CD4-positive, alpha-beta T cell (primary cell): ENCODE results near the gene RGS9. TPM values are rescaled to one million over a fixed set of nuclear protein-coding genes. Genes with fewer than 3 reads are reported as not detected.

Experiments used
- ATAC-seq: fragments of 200-7000 bp; cut with Tn5 transposase; one replicate; pipeline ENCODE4 v1.10.0; 2022; ENCODE audit warnings: mild to moderate bottlenecking; ENCODE audit not compliant: poor library complexity
- CTCF ChIA-PET: fragments of 350-600 bp; sonication (Branson Sonifier 250); formaldehyde crosslinking; loops from one replicate; lab custom pipeline; 2021; ENCODE audit warnings: antibody characterized with exemption, inconsistent platforms; lab: Charles Lee
- POLR2A ChIA-PET: fragments of 350-600 bp; sonication (Branson Sonifier 250); formaldehyde crosslinking; loops from one replicate; lab custom pipeline; 2021; ENCODE audit warnings: antibody characterized with exemption, inconsistent platforms; lab: Charles Lee
- DNase-seq, 14 experiments: peaks; one replicate each; pipeline ENCODE4 v3.0.0-alpha.2; 2013 to 2020; ENCODE audit warnings: mixed read lengths in 2 of 14
- H3K27ac ChIP-seq, 2 donors: one replicate each; pipeline versions ENCODE4 v1.5.1 to v1.7.0; 2013; ENCODE audit warnings: low read length in 2 of 2, low read depth in 1 of 2, mild to moderate bottlenecking in 1 of 2
- H3K27me3 ChIP-seq, 2 experiments: 1 replicate in 1 of 2; 2 replicates in 1 of 2; pipeline versions ENCODE4 v1.6.1 to v1.7.0; 2013; ENCODE audit warnings: low read length in 2 of 2, control low read depth in 1 of 2, mild to moderate bottlenecking in 1 of 2, moderate library complexity in 1 of 2; ENCODE audit not compliant: insufficient read depth in 2 of 2, control insufficient read depth in 1 of 2
- H3K36me3 ChIP-seq: one replicate; pipeline ENCODE4 v1.6.1; 2013; ENCODE audit warnings: low read length, control low read depth; ENCODE audit not compliant: insufficient read depth
- H3K4me1 ChIP-seq: one replicate; pipeline ENCODE4 v1.6.1; 2013; ENCODE audit warnings: low read length, control low read depth; ENCODE audit not compliant: insufficient read depth
- H3K4me3 ChIP-seq: one replicate; pipeline ENCODE4 v1.5.1; 2013; ENCODE audit warnings: mild to moderate bottlenecking, low read length, moderate library complexity
- H3K9me3 ChIP-seq, 2 experiments: 1 replicate in 1 of 2; 2 replicates in 1 of 2; pipeline versions ENCODE4 v1.6.1 to v1.7.0; 2013; ENCODE audit warnings: low read length in 2 of 2, mild to moderate bottlenecking in 2 of 2, control low read depth in 1 of 2, moderate library complexity in 1 of 2; ENCODE audit not compliant: control insufficient read depth in 1 of 2, insufficient read depth in 1 of 2
- H3K27ac Mint-ChIP-seq: one replicate; pipeline ENCODE4 v1.8.0; 2020; ENCODE audit warnings: mixed read lengths
- H3K27me3 Mint-ChIP-seq: one replicate; pipeline ENCODE4 v1.8.0; 2021; ENCODE audit warnings: mixed read lengths
- H3K36me3 Mint-ChIP-seq: one replicate; pipeline ENCODE4 v1.8.0; 2021; ENCODE audit warnings: low read depth, mixed read lengths
- H3K4me1 Mint-ChIP-seq: one replicate; pipeline ENCODE4 v1.8.0; 2021; ENCODE audit warnings: low read depth, mixed read lengths
- H3K4me3 Mint-ChIP-seq: one replicate; pipeline ENCODE4 v1.8.0; 2020; ENCODE audit warnings: mild to moderate bottlenecking, mixed read lengths
- H3K9me3 Mint-ChIP-seq: one replicate; pipeline ENCODE4 v1.8.0; 2020; ENCODE audit warnings: mixed read lengths
- CTCF ChIP-seq: fragments of 200-600 bp; IDR thresholded peaks from one replicate; pipeline ENCODE4 v1.8.0; 2022; ENCODE audit warnings: antibody characterized with exemption, mild to moderate bottlenecking
- intact Hi-C, 2 experiments: fragments of 100-400 bp; cut with DNase I in 1 of 2; cut with micrococcal nuclease in 1 of 2; formaldehyde crosslinking; loops; one replicate each; pipeline versions ENCODE4 v1.15.1 to v1.9.0; 2023 to 2025; cut with DNase I, micrococcal nuclease
- total RNA-seq, 174 experiments: library from RNA in 2 of 174; stranded (reverse) in 2 of 174; gene quantifications; one replicate each; pipeline ENCODE4 v1.2.3 and lab custom pipeline; 2021 to 2026

Gene RGS9
- total RNA-seq, 2 experiments from 2014 or later: 0.60 to 0.73 TPM

- no peaks in the 10 kb centered on the region for H3K4me1 ChIP-seq
- ChIA-PET POLR2A (no interaction called here), CTCF (no interaction called here)
- DNase-seq (no peak), ATAC-seq (no peak)
- Mint-ChIP-seq H3K27ac (no peak overlapping the region), H3K4me1 (no peaks in the 10 kb centered on the region), H3K27me3 (peaks cover 12% of the 10 kb centered on the region), H3K4me3 (no peak overlapping the region), H3K36me3 (no peaks in the 10 kb centered on the region), H3K9me3 (no peaks in the 10 kb centered on the region)
- H3K27me3 ChIP-seq: no peaks in the 10 kb centered on the region
- no peak for TF ChIP-seq CTCF
- H3K9me3 ChIP-seq: no peaks in the 10 kb centered on the region
- intact Hi-C loops: no loop called here
- no peak overlapping the region for H3K4me3 ChIP-seq
- H3K27ac ChIP-seq: no peak overlapping the region
- no peaks in the 10 kb centered on the region for H3K36me3 ChIP-seq
Observed at GRCh38 chr17:65208717-65209116, 71.5 kb downstream of the RGS9 start.

GRCh38 chr17:65218261-65218660 is 81.1 kb downstream of the RGS9 start:
- Histone ChIP-seq H3K4me1 (no peaks in the 10 kb centered on the region), H3K27ac (no peak overlapping the region), H3K4me3 (no peak overlapping the region), H3K36me3 (no peaks in the 10 kb centered on the region), H3K27me3 (peaks cover 0 to 6% of the 10 kb centered on the region in 2 experiments), H3K9me3 (no peaks in the 10 kb centered on the region)
- no peak for ATAC-seq
- ChIA-PET CTCF (interaction anchor here (1.0 kb wide), 1 partner anchor 947 kb away, joined by 3 read pairs; no protein-coding TSS in a partner anchor), POLR2A (no interaction called here)
- H3K4me1 Mint-ChIP-seq: no peaks in the 10 kb centered on the region
- no peak for TF ChIP-seq CTCF
- no peaks in the 10 kb centered on the region for H3K9me3 Mint-ChIP-seq
- DNase-seq: no peak
- no peaks in the 10 kb centered on the region for H3K36me3 Mint-ChIP-seq
- H3K27me3 Mint-ChIP-seq: peaks cover 18% of the 10 kb centered on the region
- intact Hi-C loops: no loop called here
- no peak overlapping the region for H3K4me3 Mint-ChIP-seq
- no peak overlapping the region for H3K27ac Mint-ChIP-seq

- Histone ChIP-seq H3K36me3 (no peaks in the 10 kb centered on the region), H3K4me1 (no peaks in the 10 kb centered on the region), H3K9me3 (no peaks in the 10 kb centered on the region), H3K27me3 (peaks cover 0 to 6% of the 10 kb centered on the region in 2 experiments), H3K27ac (no peak overlapping the region), H3K4me3 (no peak overlapping the region)
- ChIA-PET POLR2A (no interaction called here), CTCF (interaction anchor here (1.0 kb wide), 1 partner anchor 946 kb away, joined by 3 read pairs; no protein-coding TSS in a partner anchor)
- no peak for ATAC-seq
- Mint-ChIP-seq H3K27me3 (peaks cover 13% of the 10 kb centered on the region), H3K4me3 (no peak overlapping the region), H3K36me3 (no peaks in the 10 kb centered on the region), H3K4me1 (no peaks in the 10 kb centered on the region), H3K27ac (no peak overlapping the region), H3K9me3 (no peaks in the 10 kb centered on the region)
- intact Hi-C loops: no loop called here
- TF ChIP-seq CTCF: no peak
- DNase-seq: peak in 1 of 14 experiments; percentile 15
Observed at GRCh38 chr17:65219124-65219523, 82.0 kb downstream of the RGS9 start.
